Panc1 (cell line): ENCODE measurements around the gene AK6.

Experiments used
- CTCF ChIP-seq: fragments of 450-650 bp; IDR thresholded peaks from 2 replicates; pipeline ENCODE4 v1.5.1; 2017; ENCODE audit warnings: mild to moderate bottlenecking
- POLR2AphosphoS5 ChIP-seq: IDR thresholded peaks from 2 replicates; pipeline ENCODE4 v1.6.1; 2012; ENCODE audit warnings: mild to moderate bottlenecking, low read depth, low read length, moderate library complexity

GRCh38 chr5:69335341-69335935 lies 33.9 kb downstream of the AK6 start:
- TF ChIP-seq CTCF (no peak), POLR2AphosphoS5 (no peak)
